HFFc6 (cell line): ENCODE measurements around the gene AMMECR1L. TPM values are rescaled to one million over a fixed set of nuclear protein-coding genes. Genes with fewer than 3 reads are reported as not detected.
"Not testable (repeated sequence)": the region's sequence is repeated elsewhere in the genome, so short reads cannot be mapped to it uniquely, and the experiment has no call there.

Source experiments
- DNase-seq: peaks from one replicate; pipeline ENCODE4 v3.0.0-alpha.2; 2018
- H3K27ac Mint-ChIP-seq: 2 replicates; pipeline ENCODE4 v1.8.0; 2020; ENCODE audit warnings: mild to moderate bottlenecking, mixed read lengths
- H3K27me3 Mint-ChIP-seq: 2 replicates; pipeline ENCODE4 v1.8.0; 2021; ENCODE audit warnings: mild to moderate bottlenecking, moderate library complexity, mixed read lengths; ENCODE audit not compliant: insufficient read depth
- H3K36me3 Mint-ChIP-seq: 2 replicates; pipeline ENCODE4 v1.8.0; 2021; ENCODE audit warnings: low read depth, mixed read lengths
- H3K4me1 Mint-ChIP-seq: 2 replicates; pipeline ENCODE4 v1.8.0; 2020; ENCODE audit warnings: low read depth, mixed read lengths
- H3K4me3 Mint-ChIP-seq: 2 replicates; pipeline ENCODE4 v1.8.0; 2020; ENCODE audit warnings: mild to moderate bottlenecking, moderate library complexity, mixed read lengths
- H3K9me3 Mint-ChIP-seq: 2 replicates; pipeline ENCODE4 v1.8.0; 2020; ENCODE audit warnings: mild to moderate bottlenecking, mixed read lengths
- CTCF ChIP-seq: fragments of 200-600 bp; sonication (generic); IDR thresholded peaks from 2 replicates; pipeline ENCODE4 v1.5.0; 2021; ENCODE audit warnings: antibody characterized with exemption, mild to moderate bottlenecking
- total RNA-seq, 6 experiments: library from RNA; stranded (reverse); fragmentation: NEBNext Ultra II Directional; extraction: Animal tissue kit (Norgen Biotek cat#: 25700); gene quantifications; 2 replicates in 1 of 6; 3 replicates in 5 of 6; pipeline ENCODE4 v1.2.3, GENCODE V29; 2021

The AMMECR1L gene
- total RNA-seq, 6 experiments from 2014 or later: 13.9 to 18.2 (median 14.8) TPM

- H3K4me1 Mint-ChIP-seq: peaks cover 2% of the 10 kb centered on the region
- H3K27ac Mint-ChIP-seq: no peak overlapping the region
- TF ChIP-seq CTCF: no peak
- no peak overlapping the region for H3K4me3 Mint-ChIP-seq
- no peaks in the 10 kb centered on the region for H3K9me3 Mint-ChIP-seq
- DNase-seq: no peak
- no peaks in the 10 kb centered on the region for H3K36me3 Mint-ChIP-seq
- H3K27me3 Mint-ChIP-seq: peaks cover 2% of the 10 kb centered on the region; the same call in 1 of the 2 replicates
These were observed 7.3 kb upstream of the AMMECR1L start for GRCh38 chr2:127893033-127893432.

GRCh38 chr2:127891811-127892210 is 6.1 kb upstream of the AMMECR1L start:
- Mint-ChIP-seq H3K4me3 (no peak overlapping the region), H3K9me3 (no peaks in the 10 kb centered on the region), H3K36me3 (no peaks in the 10 kb centered on the region), H3K27me3 (peaks cover 2% of the 10 kb centered on the region; the same call in 1 of the 2 replicates), H3K27ac (no peak overlapping the region), H3K4me1 (peaks cover 13% of the 10 kb centered on the region)
- no peak for TF ChIP-seq CTCF
- no peak for DNase-seq

- H3K4me3 Mint-ChIP-seq, H3K27me3 Mint-ChIP-seq, H3K9me3 Mint-ChIP-seq, H3K27ac Mint-ChIP-seq, DNase-seq, H3K36me3 Mint-ChIP-seq: not testable (repeated sequence)
- H3K4me1 Mint-ChIP-seq: peaks cover 13% of the 10 kb centered on the region
These were observed 5.0 kb upstream of the AMMECR1L start for GRCh38 chr2:127890756-127891155.

GRCh38 chr2:127888772-127889171 is 3.0 kb upstream of the AMMECR1L start:
- no peak for TF ChIP-seq CTCF
- Mint-ChIP-seq H3K27me3 (peaks cover 5% of the 10 kb centered on the region; the same call in 1 of the 2 replicates), H3K9me3 (no peaks in the 10 kb centered on the region), H3K27ac (no peak overlapping the region), H3K36me3 (peaks cover 6% of the 10 kb centered on the region), H3K4me1 (peaks cover 23% of the 10 kb centered on the region), H3K4me3 (no peak overlapping the region)
- DNase-seq: no peak

GRCh38 chr2:127887776-127888130 is 2.0 kb upstream of the AMMECR1L start:
- H3K4me3 Mint-ChIP-seq: peak overlapping the region; percentile 90
- TF ChIP-seq CTCF: no peak

GRCh38 chr2:127887082-127887775 is 1.5 kb upstream of the AMMECR1L start:
- Mint-ChIP-seq H3K9me3 (no peaks in the 10 kb centered on the region), H3K4me1 (peaks cover 29% of the 10 kb centered on the region), H3K27ac (peak overlapping the region; percentile 76), H3K4me3 (peak overlapping the region; percentile 90), H3K36me3 (peaks cover 15% of the 10 kb centered on the region), H3K27me3 (peaks cover 3% of the 10 kb centered on the region; the same call in 1 of the 2 replicates)
- no peak for TF ChIP-seq CTCF
- DNase-seq: no peak

More at GRCh38 chr2:127887776-127888130, 2.0 kb upstream of the AMMECR1L start:
- no peaks in the 10 kb centered on the region for H3K9me3 Mint-ChIP-seq
- H3K27ac Mint-ChIP-seq: peak overlapping the region; percentile 76; the same call in 1 of the 2 replicates
- peaks cover 3% of the 10 kb centered on the region; the same call in 1 of the 2 replicates for H3K27me3 Mint-ChIP-seq
- peaks cover 29% of the 10 kb centered on the region for H3K4me1 Mint-ChIP-seq
- peaks cover 11% of the 10 kb centered on the region for H3K36me3 Mint-ChIP-seq
- DNase-seq: no peak

- not testable (repeated sequence) for H3K27me3 Mint-ChIP-seq, DNase-seq, H3K9me3 Mint-ChIP-seq
- H3K4me3 Mint-ChIP-seq: peak overlapping the region; percentile 90
- H3K36me3 Mint-ChIP-seq: peaks cover 19% of the 10 kb centered on the region
- peak overlapping the region; percentile 83 for H3K27ac Mint-ChIP-seq
- peaks cover 29% of the 10 kb centered on the region for H3K4me1 Mint-ChIP-seq
These were observed 808 bp upstream of the AMMECR1L start for GRCh38 chr2:127886593-127886935.
